Lung (tissue), 16 donors: ENCODE results near the gene NCK1. TPM values are rescaled to one million over a fixed set of nuclear protein-coding genes. Genes with fewer than 3 reads are reported as not detected.
A peak's percentile ranks its signal among the peaks of the same experiment; 100 is the strongest.

ENCODE experiments used
- ATAC-seq: fragments of 200-7000 bp; cut with Tn5 transposase; one replicate; pipeline ENCODE4 v1.9.1; 2020; ENCODE audit warnings: moderate number of reproducible peaks; ENCODE audit not compliant: insufficient read depth, low FRiP score
- DNase-seq, 3 donors: peaks; one replicate each; pipeline ENCODE4 v3.0.0-alpha.2; 2013 to 2017
- H3K27ac ChIP-seq, 2 donors: one replicate each; pipeline ENCODE4 v1.5.1; 2013; ENCODE audit warnings: mild to moderate bottlenecking in 2 of 2, moderate library complexity in 2 of 2, control low read depth in 1 of 2, inconsistent platforms in 1 of 2, low read depth in 1 of 2, low read length in 1 of 2
- H3K27me3 ChIP-seq, 3 donors: one replicate each; pipeline ENCODE4 v1.5.1; 2013; ENCODE audit warnings: low read length in 2 of 3; ENCODE audit not compliant: control insufficient read depth in 3 of 3, insufficient read depth in 3 of 3
- H3K36me3 ChIP-seq, 4 donors: one replicate each; pipeline ENCODE4 v1.5.1; 2013; ENCODE audit warnings: low read length in 4 of 4, mild to moderate bottlenecking in 1 of 4, moderate library complexity in 1 of 4; ENCODE audit not compliant: control insufficient read depth in 4 of 4, insufficient read depth in 4 of 4
- H3K4me1 ChIP-seq, 5 donors: one replicate each; pipeline ENCODE4 v1.5.1; 2013; ENCODE audit warnings: low read length in 5 of 5, mild to moderate bottlenecking in 2 of 5, moderate library complexity in 1 of 5; ENCODE audit not compliant: control insufficient read depth in 5 of 5, insufficient read depth in 5 of 5
- H3K4me3 ChIP-seq: one replicate; pipeline ENCODE4 v1.5.1; 2013; ENCODE audit warnings: mild to moderate bottlenecking, control low read depth, moderate library complexity
- H3K9ac ChIP-seq, 2 donors: one replicate each; pipeline ENCODE4 v1.5.1; 2013; ENCODE audit warnings: low read length in 2 of 2, control low read depth in 1 of 2; ENCODE audit not compliant: insufficient read depth in 1 of 2
- H3K9me3 ChIP-seq, 4 donors: one replicate each; pipeline ENCODE4 v1.5.1; 2013; ENCODE audit warnings: low read length in 3 of 4, mild to moderate bottlenecking in 1 of 4, moderate library complexity in 1 of 4; ENCODE audit not compliant: control insufficient read depth in 4 of 4, insufficient read depth in 3 of 4
- WGBS, 2 donors: extraction: QIAGEN DNeasy Blood & Tissue Kit; methylation state at CpG; one replicate each; pipeline ENCODE4 v1.1.7; 2013; 5-methylcytosine and 5-hydroxymethylcytosine counted together
- long read RNA-seq, 5 donors: transcript quantifications; one replicate each; lab custom pipeline, GENCODE V29; 2026
- polyA plus RNA-seq, 2 donors: library from polyadenylated mRNA; stranded (reverse); fragments of 200-250 nt; gene quantifications; one replicate each; pipeline ENCODE4 v1.2.1, GENCODE V29; 2013
- total RNA-seq, 2 donors: library from RNA; depleted of rRNA in 1 of 2; stranded (reverse); fragments of >200 nt in 1 of 2; gene quantifications; one replicate each; pipeline ENCODE4 v1.2.1, GENCODE V29; 2014 to 2021
- TF ChIP-seq, protein P1 (sequence below): IDR thresholded peaks from 2 replicates; pipeline ENCODE4 v1.5.1; 2012; ENCODE audit warnings: mild to moderate bottlenecking; ENCODE audit errors: control extremely low read depth, extremely low read depth
- donor health status: control.
- donor health status: control.
- donor health status: Bipolar disorder and iron deficiency.
- donor health status: healthy.
- donor health status: DM: yes; HTN: yes; CAD: no.

Gene NCK1
- 10 to 100 TPM; 30.9 to 68.0 TPM for total RNA-seq
- polyA plus RNA-seq, result 10 to 100 TPM; 11.3 to 29.6 TPM
- long read RNA-seq, donor 1, partial matches to known transcripts, result 15 of 21 reads
- long read RNA-seq, donor 1, other reads (novel, unspliced or antisense), result 0 of 21 reads
- long read RNA-seq, donor 2, partial matches to known transcripts, result 0 of 2 reads
- long read RNA-seq, donor 2, other reads (novel, unspliced or antisense), result 0 of 2 reads
- long read RNA-seq, donor 3, transcript NCK1-201 (4 exons, 1,937 nt), result major isoform, 5 of 6 reads
- long read RNA-seq, donor 3, partial matches to known transcripts, result 0 of 6 reads
- long read RNA-seq, donor 3, other reads (novel, unspliced or antisense), result 0 of 6 reads
- long read RNA-seq, donor 4, partial matches to known transcripts, result 0 of 2 reads
- long read RNA-seq, donor 4, other reads (novel, unspliced or antisense), result 0 of 2 reads
- long read RNA-seq, donor 5, transcript NCK1-201 (4 exons, 1,937 nt), result major isoform, 5 of 28 reads
- long read RNA-seq, donor 5, partial matches to known transcripts, result 22 of 28 reads
- long read RNA-seq, donor 5, other reads (novel, unspliced or antisense), result 0 of 28 reads

DNA sequence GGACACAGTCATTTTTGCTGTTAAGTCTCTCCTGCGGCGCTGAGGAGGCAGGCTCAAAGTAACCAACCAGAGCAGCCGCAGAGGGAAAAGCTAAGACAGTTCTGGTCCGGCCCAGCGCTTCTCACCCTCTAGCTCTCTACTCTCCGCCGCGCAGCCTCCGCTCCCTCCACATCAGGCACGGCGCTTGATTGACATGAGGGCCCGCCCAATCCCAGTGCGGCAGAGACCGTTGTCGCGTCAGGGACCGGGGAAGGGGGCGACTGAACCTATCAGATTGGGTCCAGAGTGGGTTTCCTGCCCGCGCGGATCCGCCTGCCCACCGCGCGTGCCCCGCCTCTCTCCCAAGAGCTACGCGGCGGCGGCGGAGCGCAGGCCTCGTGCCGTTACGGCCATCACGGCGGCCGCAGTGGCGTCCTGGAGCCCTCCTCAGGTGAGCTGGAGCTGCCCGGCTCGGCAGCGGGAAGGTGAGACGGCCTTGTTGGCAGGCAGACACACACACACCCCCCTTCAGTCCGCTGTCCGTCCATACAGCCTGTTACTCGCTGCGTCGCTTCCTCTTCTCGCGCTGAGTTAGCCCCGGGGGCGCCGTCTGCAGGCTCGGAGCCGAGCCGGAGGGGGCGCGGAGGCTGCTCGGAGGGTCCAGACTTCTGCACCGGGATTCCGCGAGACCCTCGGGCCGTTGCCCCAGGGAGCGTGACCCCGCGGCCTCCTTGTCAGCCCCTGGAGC lies at the start of gene NCK1:
Gene NCK1 (plus strand): TSS at position 319 of the 727 bp plus-strand sequence. CDS start 65,794 bp downstream, outside the sequence.
- no peaks in the 10 kb centered on the region for H3K9me3 ChIP-seq
- WGBS, 2 donors, result 1% methylated on average over 52 to 67 of the region's 67 CpGs
- peak within 1 kb of the TSS; percentile 84 to 97 for H3K27ac ChIP-seq
- peaks cover 0 to 4% (median 0%) of the 10 kb centered on the region in 4 donors for H3K36me3 ChIP-seq
- TF ChIP-seq, protein P1, sequence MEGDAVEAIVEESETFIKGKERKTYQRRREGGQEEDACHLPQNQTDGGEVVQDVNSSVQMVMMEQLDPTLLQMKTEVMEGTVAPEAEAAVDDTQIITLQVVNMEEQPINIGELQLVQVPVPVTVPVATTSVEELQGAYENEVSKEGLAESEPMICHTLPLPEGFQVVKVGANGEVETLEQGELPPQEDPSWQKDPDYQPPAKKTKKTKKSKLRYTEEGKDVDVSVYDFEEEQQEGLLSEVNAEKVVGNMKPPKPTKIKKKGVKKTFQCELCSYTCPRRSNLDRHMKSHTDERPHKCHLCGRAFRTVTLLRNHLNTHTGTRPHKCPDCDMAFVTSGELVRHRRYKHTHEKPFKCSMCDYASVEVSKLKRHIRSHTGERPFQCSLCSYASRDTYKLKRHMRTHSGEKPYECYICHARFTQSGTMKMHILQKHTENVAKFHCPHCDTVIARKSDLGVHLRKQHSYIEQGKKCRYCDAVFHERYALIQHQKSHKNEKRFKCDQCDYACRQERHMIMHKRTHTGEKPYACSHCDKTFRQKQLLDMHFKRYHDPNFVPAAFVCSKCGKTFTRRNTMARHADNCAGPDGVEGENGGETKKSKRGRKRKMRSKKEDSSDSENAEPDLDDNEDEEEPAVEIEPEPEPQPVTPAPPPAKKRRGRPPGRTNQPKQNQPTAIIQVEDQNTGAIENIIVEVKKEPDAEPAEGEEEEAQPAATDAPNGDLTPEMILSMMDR, result no peak
- peaks cover 2 to 13% (median 5%) of the 10 kb centered on the region in 5 donors for H3K4me1 ChIP-seq
- peak within 1 kb of the TSS; percentile 77 to 94 for H3K9ac ChIP-seq
- peak within 1 kb of the TSS; percentile 80 for H3K4me3 ChIP-seq
- H3K27me3 ChIP-seq, result no peaks in the 10 kb centered on the region
- DNase-seq, result peak; percentile 99
- peak; percentile 97 for ATAC-seq

DNA sequence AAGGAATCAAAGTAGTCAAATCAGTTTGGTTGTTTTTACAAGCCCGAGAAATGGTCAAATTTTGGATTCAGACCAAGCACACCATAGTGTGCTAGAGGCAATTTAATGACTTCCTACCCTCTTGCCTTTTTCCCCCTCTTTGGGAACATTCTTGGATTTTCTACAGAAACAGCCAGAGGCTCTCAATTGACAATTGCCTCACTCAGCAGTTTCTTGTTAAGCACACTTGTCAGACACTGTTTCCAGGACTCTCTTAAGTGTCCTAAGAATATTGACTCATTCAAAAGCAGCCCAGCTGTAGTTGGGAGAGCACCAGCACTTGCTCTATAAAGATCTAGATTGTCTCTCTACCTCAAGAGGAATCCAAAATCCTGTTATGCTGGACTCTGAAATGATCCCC lies 44.6 kb upstream of the NCK1 start:
- no peak overlapping the region for H3K27ac ChIP-seq
- DNase-seq (peak; percentile 78 to 96 (median 95)), ATAC-seq (no peak)

DNA sequence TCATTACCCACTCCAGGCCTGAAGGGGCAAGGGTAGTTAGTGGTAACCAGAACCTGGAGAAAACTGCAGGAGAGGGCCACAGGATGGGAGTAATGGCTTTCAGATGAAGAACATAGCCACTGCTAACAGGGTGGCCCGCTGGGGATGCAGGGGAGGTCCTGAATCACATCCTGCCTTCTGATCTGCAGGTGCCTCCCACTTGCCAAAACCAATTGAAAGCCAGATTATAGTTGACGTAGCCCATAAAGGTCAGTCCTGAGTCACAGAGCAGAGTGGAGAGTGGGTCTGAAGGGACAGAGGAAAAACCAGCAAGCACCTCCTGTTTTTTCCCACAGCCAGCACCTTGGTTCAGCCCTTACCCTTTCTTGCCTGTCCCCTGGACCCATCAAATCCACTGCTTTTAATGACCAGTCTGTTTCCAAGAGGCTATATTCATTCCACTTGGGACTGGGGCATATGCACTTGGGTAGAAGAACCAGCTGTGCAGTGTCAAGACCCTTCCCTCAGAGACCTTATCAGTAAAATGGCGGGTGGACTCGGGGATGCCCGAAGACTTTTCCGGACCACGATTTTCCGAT lies 43.7 kb upstream of the NCK1 start:
- DNase-seq, result peak in 2 of 3 donors; percentile 15 to 29

More for the DNA sequence above, 44.6 kb upstream of the NCK1 start:
- WGBS, 2 donors, result 53 to 75% methylated on average over 1 of the region's 1 CpG
- H3K4me1 ChIP-seq, result peaks cover 0 to 39% (median 8%) of the 10 kb centered on the region in 5 donors
- peaks cover 0 to 17% (median 0%) of the 10 kb centered on the region in 3 donors for H3K27me3 ChIP-seq
- no peak overlapping the region for H3K4me3 ChIP-seq
- TF ChIP-seq, protein P1, result no peak
- no peaks in the 10 kb centered on the region for H3K9me3 ChIP-seq
- no peaks in the 10 kb centered on the region for H3K36me3 ChIP-seq
- no peak overlapping the region for H3K9ac ChIP-seq

More for the DNA sequence above, 43.7 kb upstream of the NCK1 start:
- Histone ChIP-seq H3K27ac (peak overlapping the region; percentile 80 to 92), H3K27me3 (peaks cover 0 to 17% (median 0%) of the 10 kb centered on the region in 3 donors), H3K36me3 (no peaks in the 10 kb centered on the region), H3K4me1 (peaks cover 0 to 39% (median 8%) of the 10 kb centered on the region in 5 donors), H3K4me3 (peak overlapping the region; percentile 67), H3K9ac (no peak overlapping the region), H3K9me3 (no peaks in the 10 kb centered on the region)
- ATAC-seq, result peak; percentile 54
- TF ChIP-seq, protein P1, result no peak
- 10 to 14% methylated on average over 8 of the region's 8 CpGs for WGBS, 2 donors
